ENCODE measurements around the gene ADAMTSL1. TPM values are rescaled to one million over a fixed set of nuclear protein-coding genes. Genes with fewer than 3 reads are reported as not detected.

Gene ADAMTSL1
- total RNA-seq, 4 donors from 2014 or later, result 2.8 to 26.4 (median 9.4) TPM

DNA sequence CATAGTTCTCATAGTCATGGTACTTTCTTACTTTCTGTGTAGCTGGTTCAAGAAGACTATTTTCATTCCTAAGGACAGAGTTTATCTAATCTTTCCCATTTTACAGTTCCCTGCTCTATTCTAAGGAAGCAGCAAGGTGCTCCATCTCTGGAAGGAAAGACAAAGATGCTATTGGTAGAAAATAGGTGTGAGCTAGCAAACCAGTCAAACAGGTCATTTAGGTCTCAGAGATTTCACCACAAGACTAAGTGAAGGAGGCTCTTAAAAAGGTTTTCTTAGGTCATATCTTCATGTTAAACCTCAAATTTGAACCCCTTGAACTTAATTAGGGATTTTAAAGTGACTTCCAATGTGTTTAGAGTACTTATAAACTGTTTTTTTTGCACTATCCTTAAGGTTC lies 62.6 kb downstream of the ADAMTSL1 start:
- DNase-seq, result no peak
- H3K27ac ChIP-seq, result no peak overlapping the region
- peaks cover 0 to 15% (median 5%) of the 10 kb centered on the region in 4 donors for H3K9me3 ChIP-seq
- H3K27me3 ChIP-seq, result no peaks in the 10 kb centered on the region
- H3K36me3 ChIP-seq, result no peaks in the 10 kb centered on the region
- H3K4me1 ChIP-seq, result no peaks in the 10 kb centered on the region
- H3K4me3 ChIP-seq, result no peak overlapping the region
- TF ChIP-seq, protein P1, sequence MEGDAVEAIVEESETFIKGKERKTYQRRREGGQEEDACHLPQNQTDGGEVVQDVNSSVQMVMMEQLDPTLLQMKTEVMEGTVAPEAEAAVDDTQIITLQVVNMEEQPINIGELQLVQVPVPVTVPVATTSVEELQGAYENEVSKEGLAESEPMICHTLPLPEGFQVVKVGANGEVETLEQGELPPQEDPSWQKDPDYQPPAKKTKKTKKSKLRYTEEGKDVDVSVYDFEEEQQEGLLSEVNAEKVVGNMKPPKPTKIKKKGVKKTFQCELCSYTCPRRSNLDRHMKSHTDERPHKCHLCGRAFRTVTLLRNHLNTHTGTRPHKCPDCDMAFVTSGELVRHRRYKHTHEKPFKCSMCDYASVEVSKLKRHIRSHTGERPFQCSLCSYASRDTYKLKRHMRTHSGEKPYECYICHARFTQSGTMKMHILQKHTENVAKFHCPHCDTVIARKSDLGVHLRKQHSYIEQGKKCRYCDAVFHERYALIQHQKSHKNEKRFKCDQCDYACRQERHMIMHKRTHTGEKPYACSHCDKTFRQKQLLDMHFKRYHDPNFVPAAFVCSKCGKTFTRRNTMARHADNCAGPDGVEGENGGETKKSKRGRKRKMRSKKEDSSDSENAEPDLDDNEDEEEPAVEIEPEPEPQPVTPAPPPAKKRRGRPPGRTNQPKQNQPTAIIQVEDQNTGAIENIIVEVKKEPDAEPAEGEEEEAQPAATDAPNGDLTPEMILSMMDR (IDR thresholded peaks at IDR 0.05), result no peak

GRCh38 chr9:18539203-18539693 lies 65.3 kb downstream of the ADAMTSL1 start:
- Histone ChIP-seq H3K4me1 (no peaks in the 10 kb centered on the region), H3K36me3 (no peaks in the 10 kb centered on the region), H3K27ac (no peak overlapping the region), H3K9me3 (peaks cover 0 to 14% (median 5%) of the 10 kb centered on the region in 4 donors), H3K27me3 (no peaks in the 10 kb centered on the region), H3K4me3 (no peak overlapping the region)
- DNase-seq, result no peak
- TF ChIP-seq POLR2A (IDR thresholded peaks at IDR 0.05), result no peak
- TF ChIP-seq, protein P1 (IDR thresholded peaks at IDR 0.05), result no peak

DNA sequence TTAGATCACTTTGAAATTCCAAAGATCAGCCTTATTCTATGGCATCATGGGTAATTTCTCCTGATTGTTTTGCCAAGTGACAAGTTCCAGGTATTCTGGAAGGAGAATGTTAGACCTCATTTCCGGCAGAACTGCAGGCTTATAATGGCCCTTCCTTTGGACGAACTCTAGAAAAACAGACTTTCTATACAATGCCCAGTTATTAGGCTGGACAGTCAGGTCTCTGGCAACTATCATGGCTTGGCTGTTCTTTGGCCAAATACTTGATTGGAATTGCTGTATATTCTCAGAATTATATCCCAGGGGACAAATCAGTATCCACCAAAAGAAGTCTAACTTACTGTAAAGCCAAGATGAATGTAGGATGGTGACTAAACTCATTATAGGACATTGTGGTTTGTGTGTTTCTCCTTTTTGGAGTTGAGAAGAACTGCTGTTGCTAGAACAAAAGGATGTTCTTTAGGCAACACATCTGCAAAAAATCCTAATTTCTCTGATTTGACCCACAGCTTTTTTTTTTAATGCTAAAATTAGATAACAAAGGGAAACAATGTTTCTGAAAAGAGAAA lies 69.0 kb downstream of the ADAMTSL1 start:
- DNase-seq, result no peak
- H3K9me3 ChIP-seq, result no peaks in the 10 kb centered on the region
- H3K36me3 ChIP-seq, result no peaks in the 10 kb centered on the region
- no peak overlapping the region for H3K27ac ChIP-seq
- no peak for TF ChIP-seq POLR2A (IDR thresholded peaks at IDR 0.05)
- TF ChIP-seq, protein P1 (IDR thresholded peaks at IDR 0.05), result no peak
- H3K4me1 ChIP-seq, result no peaks in the 10 kb centered on the region
- no peaks in the 10 kb centered on the region for H3K27me3 ChIP-seq
- H3K4me3 ChIP-seq, result no peak overlapping the region

- Histone ChIP-seq H3K9me3 (no peaks in the 10 kb centered on the region), H3K36me3 (no peaks in the 10 kb centered on the region), H3K4me1 (no peaks in the 10 kb centered on the region), H3K27me3 (no peaks in the 10 kb centered on the region), H3K4me3 (no peak overlapping the region), H3K27ac (no peak overlapping the region)
- TF ChIP-seq, protein P1 (IDR thresholded peaks at IDR 0.05), result no peak
- TF ChIP-seq POLR2A (IDR thresholded peaks at IDR 0.05), result no peak
- no peak for DNase-seq
Measured at GRCh38 chr9:18543406-18544192, 69.6 kb downstream of the ADAMTSL1 start.

GRCh38 chr9:18544456-18544855 lies 70.5 kb downstream of the ADAMTSL1 start:
- Histone ChIP-seq H3K4me1 (no peaks in the 10 kb centered on the region), H3K27ac (no peak overlapping the region), H3K9me3 (no peaks in the 10 kb centered on the region), H3K36me3 (no peaks in the 10 kb centered on the region), H3K27me3 (no peaks in the 10 kb centered on the region), H3K4me3 (no peak overlapping the region)
- TF ChIP-seq, protein P1 (IDR thresholded peaks at IDR 0.05), result no peak
- TF ChIP-seq POLR2A (IDR thresholded peaks at IDR 0.05), result no peak
- no peak for DNase-seq
